Measurements from ENCODE around the gene AGPAT4.
A peak's percentile ranks its signal among the peaks of the same experiment; 100 is the strongest.

The AGPAT4 gene

DNA sequence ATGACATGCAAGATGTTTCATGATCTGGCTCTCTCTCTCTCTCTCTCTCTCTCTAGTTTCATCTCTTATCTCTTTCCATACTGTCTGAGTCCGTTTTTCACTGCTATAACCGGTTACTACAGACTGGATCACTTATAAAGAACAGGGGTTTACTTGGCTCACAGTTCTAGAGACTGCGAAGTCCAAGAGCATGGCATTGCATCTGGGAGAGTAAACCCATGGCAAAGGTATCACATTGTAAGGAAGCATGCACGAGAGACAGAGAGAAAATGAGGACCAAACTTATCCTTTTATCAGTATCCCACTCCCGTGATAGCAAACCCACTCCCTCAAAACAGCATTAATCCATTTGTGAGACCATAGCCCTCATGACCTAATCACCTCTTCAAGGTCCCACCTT lies 7.2 kb upstream of the AGPAT4 start:
- TF ChIP-seq, protein P1, sequence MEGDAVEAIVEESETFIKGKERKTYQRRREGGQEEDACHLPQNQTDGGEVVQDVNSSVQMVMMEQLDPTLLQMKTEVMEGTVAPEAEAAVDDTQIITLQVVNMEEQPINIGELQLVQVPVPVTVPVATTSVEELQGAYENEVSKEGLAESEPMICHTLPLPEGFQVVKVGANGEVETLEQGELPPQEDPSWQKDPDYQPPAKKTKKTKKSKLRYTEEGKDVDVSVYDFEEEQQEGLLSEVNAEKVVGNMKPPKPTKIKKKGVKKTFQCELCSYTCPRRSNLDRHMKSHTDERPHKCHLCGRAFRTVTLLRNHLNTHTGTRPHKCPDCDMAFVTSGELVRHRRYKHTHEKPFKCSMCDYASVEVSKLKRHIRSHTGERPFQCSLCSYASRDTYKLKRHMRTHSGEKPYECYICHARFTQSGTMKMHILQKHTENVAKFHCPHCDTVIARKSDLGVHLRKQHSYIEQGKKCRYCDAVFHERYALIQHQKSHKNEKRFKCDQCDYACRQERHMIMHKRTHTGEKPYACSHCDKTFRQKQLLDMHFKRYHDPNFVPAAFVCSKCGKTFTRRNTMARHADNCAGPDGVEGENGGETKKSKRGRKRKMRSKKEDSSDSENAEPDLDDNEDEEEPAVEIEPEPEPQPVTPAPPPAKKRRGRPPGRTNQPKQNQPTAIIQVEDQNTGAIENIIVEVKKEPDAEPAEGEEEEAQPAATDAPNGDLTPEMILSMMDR (IDR thresholded peaks at IDR 0.05; ENCODE audit: extremely low read depth, insufficient read depth, missing control alignments) = no peak
- no peak for DNase-seq (ENCODE audit: low spot score)
- in situ Hi-C loops (cut with MboI; ENCODE audit: low pct_unique_long_range_greater_than_20kb, low sequenced_read_pairs, unreplicated experiment) = no loop called here

- DNase-seq (ENCODE audit: low spot score) = no peak
- in situ Hi-C loops (cut with MboI; ENCODE audit: low pct_unique_long_range_greater_than_20kb, low sequenced_read_pairs, unreplicated experiment) = no loop called here
- TF ChIP-seq, protein P1 (IDR thresholded peaks at IDR 0.05; ENCODE audit: extremely low read depth, insufficient read depth, missing control alignments) = no peak
These were observed 6.0 kb upstream of the AGPAT4 start for GRCh38 chr6:161279677-161280415.

DNA sequence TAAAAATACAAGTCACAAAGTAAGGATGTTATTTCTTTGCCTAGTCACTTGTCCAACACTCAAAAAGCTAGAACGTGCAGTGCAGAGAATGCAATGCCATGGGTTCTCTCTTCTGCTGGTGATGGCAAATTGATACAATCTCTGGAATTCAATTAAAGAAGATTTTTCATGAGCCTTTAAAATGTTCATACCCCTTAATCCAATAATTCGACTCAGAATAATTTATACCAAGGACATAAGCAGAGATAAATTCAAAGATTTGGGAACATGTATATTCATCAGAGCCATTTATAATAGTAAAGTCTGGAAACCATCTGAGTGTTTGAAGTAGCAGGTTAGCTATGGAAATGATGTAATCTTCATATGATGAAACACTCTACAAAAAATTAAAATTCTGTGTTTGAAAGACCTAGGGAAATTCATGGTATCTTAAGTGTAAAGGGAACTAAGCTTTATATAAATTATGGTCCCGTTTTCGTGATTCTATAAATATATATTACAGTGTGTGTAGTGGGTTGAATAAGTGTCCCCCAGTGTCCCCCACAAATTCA lies 2.8 kb upstream of the AGPAT4 start:
- in situ Hi-C loops (cut with MboI; ENCODE audit: low pct_unique_long_range_greater_than_20kb, low sequenced_read_pairs, unreplicated experiment) = no loop called here
- TF ChIP-seq, protein P1 (IDR thresholded peaks at IDR 0.05; ENCODE audit: extremely low read depth, insufficient read depth, missing control alignments) = no peak
- DNase-seq (ENCODE audit: low spot score) = no peak

DNA sequence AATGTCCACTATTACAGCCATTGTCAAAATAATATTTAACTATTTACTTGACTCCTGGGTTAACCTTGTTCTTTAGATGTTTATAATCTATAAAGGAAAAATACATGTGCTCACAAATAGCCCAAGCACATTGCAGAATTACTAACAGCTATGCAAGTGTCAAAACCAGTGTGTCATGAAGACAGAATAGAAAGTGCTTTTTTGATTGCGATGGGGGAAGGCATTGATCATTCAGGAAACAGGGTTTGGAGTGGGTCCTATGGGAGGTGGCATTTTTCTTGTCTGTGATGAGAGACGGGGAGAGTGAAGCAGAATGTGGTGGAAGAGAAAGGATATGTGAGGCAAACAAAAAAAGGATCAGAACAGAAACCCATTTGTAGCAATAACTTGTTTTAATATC lies 1.0 kb upstream of the AGPAT4 start:
- TF ChIP-seq, protein P1 (IDR thresholded peaks at IDR 0.05; ENCODE audit: extremely low read depth, insufficient read depth, missing control alignments) = no peak
- in situ Hi-C loops (cut with MboI; ENCODE audit: low pct_unique_long_range_greater_than_20kb, low sequenced_read_pairs, unreplicated experiment) = no loop called here

DNA sequence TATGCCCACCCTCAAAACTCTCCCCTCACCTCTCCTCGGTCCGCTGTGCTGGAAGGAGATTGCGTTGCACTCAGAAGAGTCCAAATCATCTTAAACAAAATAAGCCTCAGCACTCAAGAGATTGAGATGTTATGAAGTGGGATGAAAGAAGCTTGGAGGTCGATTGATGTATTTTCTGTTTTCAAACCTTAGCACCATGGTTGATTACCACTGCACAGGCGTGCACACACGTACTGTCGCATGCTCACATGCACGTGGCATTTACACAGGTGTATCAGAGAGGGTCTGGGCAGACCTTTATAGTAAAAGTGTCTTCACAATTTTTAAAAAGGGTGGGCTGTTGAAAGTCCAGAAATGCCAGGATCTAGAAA lies 612 bp upstream of the AGPAT4 start:
- DNase-seq (ENCODE audit: low spot score) = no peak
- TF ChIP-seq, protein P1 (IDR thresholded peaks at IDR 0.05; ENCODE audit: extremely low read depth, insufficient read depth, missing control alignments) = no peak
- in situ Hi-C loops (cut with MboI; ENCODE audit: low pct_unique_long_range_greater_than_20kb, low sequenced_read_pairs, unreplicated experiment) = no loop called here

More for the DNA sequence above, 1.0 kb upstream of the AGPAT4 start:
- DNase-seq (ENCODE audit: low spot score) = no peak

- DNase-seq (ENCODE audit: low spot score) = peak; percentile 55
- TF ChIP-seq, protein P1 (IDR thresholded peaks at IDR 0.05; ENCODE audit: extremely low read depth, insufficient read depth, missing control alignments) = no peak
- in situ Hi-C loops (cut with MboI; ENCODE audit: low pct_unique_long_range_greater_than_20kb, low sequenced_read_pairs, unreplicated experiment) = no loop called here
These were observed 548 bp downstream of the AGPAT4 start for GRCh38 chr6:161273274-161273751.

Measured in GM13977 (cell line).